GM23338 (cell line): Measurements from ENCODE around the gene LLGL2. TPM values are rescaled to one million over a fixed set of nuclear protein-coding genes. Genes with fewer than 3 reads are reported as not detected.

Experiments used
- ATAC-seq: fragments of 200-7000 bp; cut with Tn5 transposase; 3 replicates; pipeline ENCODE4 v1.9.1; 2020
- DNase-seq: peaks from one replicate; pipeline ENCODE4 v3.0.0-alpha.2; 2015; ENCODE audit warnings: low spot score
- H2AFZ ChIP-seq: fragments of 200-600 bp; sonication (generic); 2 replicates; pipeline ENCODE4 v1.8.0; 2016; ENCODE audit warnings: antibody characterized with exemption, mild to moderate bottlenecking, moderate library complexity
- H3F3A ChIP-seq: fragments of 200-600 bp; sonication (generic); replicated peaks from 2 replicates; pipeline ENCODE4 v1.8.0; 2017; ENCODE audit warnings: antibody characterized with exemption, mixed run types, low read depth
- H3K27ac ChIP-seq: fragments of 200-600 bp; sonication (generic); 2 replicates; pipeline ENCODE4 v1.6.1; 2016; ENCODE audit warnings: low read depth
- H3K27me3 ChIP-seq: fragments of 200-600 bp; sonication (generic); 2 replicates; pipeline ENCODE4 v1.8.0; 2016; ENCODE audit warnings: mild to moderate bottlenecking, mixed run types, moderate library complexity; ENCODE audit not compliant: insufficient read depth
- H3K36me3 ChIP-seq: fragments of 200-600 bp; sonication (generic); 2 replicates; pipeline ENCODE4 v1.8.0; 2016; ENCODE audit warnings: mild to moderate bottlenecking; ENCODE audit not compliant: insufficient read depth
- H3K4me1 ChIP-seq: fragments of 200-600 bp; sonication (generic); 2 replicates; pipeline ENCODE4 v1.8.0; 2016; ENCODE audit warnings: mild to moderate bottlenecking, moderate library complexity; ENCODE audit not compliant: insufficient read depth
- H3K4me2 ChIP-seq: fragments of 200-600 bp; sonication (generic); 2 replicates; pipeline ENCODE4 v1.7.1; 2017; ENCODE audit warnings: mixed run types
- H3K4me3 ChIP-seq: fragments of 200-600 bp; sonication (generic); 2 replicates; pipeline ENCODE4 v1.6.1; 2016; ENCODE audit warnings: mixed run types
- H3K79me2 ChIP-seq: fragments of 200-600 bp; sonication (generic); replicated peaks from 2 replicates; pipeline ENCODE4 v1.8.0; 2017; ENCODE audit warnings: mild to moderate bottlenecking; ENCODE audit not compliant: insufficient read depth
- H3K9me2 ChIP-seq: fragments of 200-600 bp; sonication (generic); 2 replicates; pipeline ENCODE4 v1.8.0; 2017; ENCODE audit not compliant: insufficient read depth
- H4K20me1 ChIP-seq: fragments of 200-600 bp; sonication (generic); replicated peaks from 2 replicates; pipeline ENCODE4 v1.8.0; 2017; ENCODE audit warnings: mild to moderate bottlenecking; ENCODE audit not compliant: insufficient read depth
- H3K27ac Mint-ChIP-seq: 2 replicates; pipeline ENCODE4 v1.8.0; 2020; ENCODE audit warnings: inconsistent platforms, mild to moderate bottlenecking, moderate library complexity, mixed read lengths
- H3K27me3 Mint-ChIP-seq: 3 replicates; pipeline ENCODE4 v1.8.0; 2022; ENCODE audit warnings: low read depth, mild to moderate bottlenecking, moderate library complexity, mixed read lengths, inconsistent platforms; ENCODE audit not compliant: insufficient read depth, poor library complexity
- H3K36me3 Mint-ChIP-seq: 3 replicates; pipeline ENCODE4 v1.8.0; 2021; ENCODE audit warnings: low read depth, mild to moderate bottlenecking, inconsistent platforms, moderate library complexity, mixed read lengths
- H3K4me1 Mint-ChIP-seq: 3 replicates; pipeline ENCODE4 v1.8.0; 2020; ENCODE audit warnings: mild to moderate bottlenecking, inconsistent platforms, mixed read lengths
- H3K4me3 Mint-ChIP-seq: 3 replicates; pipeline ENCODE4 v1.8.0; 2021; ENCODE audit warnings: moderate library complexity, mild to moderate bottlenecking, inconsistent platforms, mixed read lengths
- H3K9me3 Mint-ChIP-seq: 3 replicates; pipeline ENCODE4 v1.8.0; 2020; ENCODE audit warnings: moderate library complexity, mild to moderate bottlenecking, inconsistent platforms, mixed read lengths
- EZH2phosphoT487 ChIP-seq: fragments of 200-600 bp; sonication (generic); IDR thresholded peaks from one replicate; pipeline ENCODE4 v1.8.1; 2018; ENCODE audit warnings: antibody characterized with exemption; ENCODE audit not compliant: unreplicated experiment
- JUNB ChIP-seq: IDR thresholded peaks from one replicate; pipeline ENCODE4 v1.6.1; 2016; ENCODE audit warnings: antibody characterized with exemption; ENCODE audit not compliant: unreplicated experiment
- POLR2AphosphoS5 ChIP-seq: IDR thresholded peaks from 2 replicates; pipeline ENCODE4 v1.6.1; 2016; ENCODE audit warnings: antibody characterized with exemption, low read depth
- ZNF114 ChIP-seq: fragments of 250-450 bp; sonication (Bioruptor Pico); IDR thresholded peaks from 2 replicates; pipeline ENCODE4 v1.5.0; 2020; ENCODE audit warnings: mild to moderate bottlenecking, moderate library complexity
- ZNF331 ChIP-seq: fragments of 250-450 bp; sonication (Bioruptor Pico); IDR thresholded peaks from 2 replicates; pipeline ENCODE4 v1.5.0; 2020; ENCODE audit warnings: low read depth, mild to moderate bottlenecking, moderate library complexity
- polyA plus RNA-seq: library from polyadenylated mRNA; unstranded; fragments of >200 nt; fragmentation: Nextera tagmentation; extraction: Ambion mirVana; gene quantifications from 2 replicates; pipeline ENCODE4 v1.2.1, GENCODE V29; 2016
- total RNA-seq: library from RNA; depleted of rRNA; stranded (reverse); fragments of >200 nt; shearing (Covaris generic); gene quantifications from 2 replicates; pipeline ENCODE4 v1.2.3, GENCODE V29; 2014
- TF ChIP-seq, protein P1 (sequence below): fragments of 250-450 bp; sonication (Bioruptor Pico); IDR thresholded peaks from 2 replicates; pipeline ENCODE4 v1.5.0; 2020; ENCODE audit warnings: mild to moderate bottlenecking, moderate library complexity

Gene LLGL2
- total and polyA plus RNA-seq, 2 experiments from 2014 or later, result 62.5 to 78.5 TPM

DNA sequence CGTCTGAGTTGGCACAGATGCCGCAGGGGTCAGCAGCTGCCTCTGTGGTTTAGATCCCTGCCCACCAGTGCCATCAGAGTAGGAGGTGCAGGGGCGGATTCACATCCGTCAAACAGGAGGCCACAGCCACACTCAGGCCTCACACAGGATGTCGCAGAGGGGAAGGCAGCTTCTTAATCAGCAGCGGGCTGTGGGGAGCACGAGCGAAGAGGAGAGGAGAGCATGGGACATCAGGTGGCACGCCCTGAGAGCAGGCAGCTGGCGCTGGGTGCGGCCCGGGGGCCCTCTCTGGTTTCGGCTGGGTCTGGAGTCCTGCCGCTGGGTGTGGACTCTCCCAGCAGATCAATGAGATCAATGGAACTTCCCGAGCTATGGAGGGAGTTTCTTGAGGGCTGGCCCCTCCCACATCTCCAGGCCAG lies 9.6 kb downstream of the LLGL2 start (continued):
- TF ChIP-seq, protein P1, sequence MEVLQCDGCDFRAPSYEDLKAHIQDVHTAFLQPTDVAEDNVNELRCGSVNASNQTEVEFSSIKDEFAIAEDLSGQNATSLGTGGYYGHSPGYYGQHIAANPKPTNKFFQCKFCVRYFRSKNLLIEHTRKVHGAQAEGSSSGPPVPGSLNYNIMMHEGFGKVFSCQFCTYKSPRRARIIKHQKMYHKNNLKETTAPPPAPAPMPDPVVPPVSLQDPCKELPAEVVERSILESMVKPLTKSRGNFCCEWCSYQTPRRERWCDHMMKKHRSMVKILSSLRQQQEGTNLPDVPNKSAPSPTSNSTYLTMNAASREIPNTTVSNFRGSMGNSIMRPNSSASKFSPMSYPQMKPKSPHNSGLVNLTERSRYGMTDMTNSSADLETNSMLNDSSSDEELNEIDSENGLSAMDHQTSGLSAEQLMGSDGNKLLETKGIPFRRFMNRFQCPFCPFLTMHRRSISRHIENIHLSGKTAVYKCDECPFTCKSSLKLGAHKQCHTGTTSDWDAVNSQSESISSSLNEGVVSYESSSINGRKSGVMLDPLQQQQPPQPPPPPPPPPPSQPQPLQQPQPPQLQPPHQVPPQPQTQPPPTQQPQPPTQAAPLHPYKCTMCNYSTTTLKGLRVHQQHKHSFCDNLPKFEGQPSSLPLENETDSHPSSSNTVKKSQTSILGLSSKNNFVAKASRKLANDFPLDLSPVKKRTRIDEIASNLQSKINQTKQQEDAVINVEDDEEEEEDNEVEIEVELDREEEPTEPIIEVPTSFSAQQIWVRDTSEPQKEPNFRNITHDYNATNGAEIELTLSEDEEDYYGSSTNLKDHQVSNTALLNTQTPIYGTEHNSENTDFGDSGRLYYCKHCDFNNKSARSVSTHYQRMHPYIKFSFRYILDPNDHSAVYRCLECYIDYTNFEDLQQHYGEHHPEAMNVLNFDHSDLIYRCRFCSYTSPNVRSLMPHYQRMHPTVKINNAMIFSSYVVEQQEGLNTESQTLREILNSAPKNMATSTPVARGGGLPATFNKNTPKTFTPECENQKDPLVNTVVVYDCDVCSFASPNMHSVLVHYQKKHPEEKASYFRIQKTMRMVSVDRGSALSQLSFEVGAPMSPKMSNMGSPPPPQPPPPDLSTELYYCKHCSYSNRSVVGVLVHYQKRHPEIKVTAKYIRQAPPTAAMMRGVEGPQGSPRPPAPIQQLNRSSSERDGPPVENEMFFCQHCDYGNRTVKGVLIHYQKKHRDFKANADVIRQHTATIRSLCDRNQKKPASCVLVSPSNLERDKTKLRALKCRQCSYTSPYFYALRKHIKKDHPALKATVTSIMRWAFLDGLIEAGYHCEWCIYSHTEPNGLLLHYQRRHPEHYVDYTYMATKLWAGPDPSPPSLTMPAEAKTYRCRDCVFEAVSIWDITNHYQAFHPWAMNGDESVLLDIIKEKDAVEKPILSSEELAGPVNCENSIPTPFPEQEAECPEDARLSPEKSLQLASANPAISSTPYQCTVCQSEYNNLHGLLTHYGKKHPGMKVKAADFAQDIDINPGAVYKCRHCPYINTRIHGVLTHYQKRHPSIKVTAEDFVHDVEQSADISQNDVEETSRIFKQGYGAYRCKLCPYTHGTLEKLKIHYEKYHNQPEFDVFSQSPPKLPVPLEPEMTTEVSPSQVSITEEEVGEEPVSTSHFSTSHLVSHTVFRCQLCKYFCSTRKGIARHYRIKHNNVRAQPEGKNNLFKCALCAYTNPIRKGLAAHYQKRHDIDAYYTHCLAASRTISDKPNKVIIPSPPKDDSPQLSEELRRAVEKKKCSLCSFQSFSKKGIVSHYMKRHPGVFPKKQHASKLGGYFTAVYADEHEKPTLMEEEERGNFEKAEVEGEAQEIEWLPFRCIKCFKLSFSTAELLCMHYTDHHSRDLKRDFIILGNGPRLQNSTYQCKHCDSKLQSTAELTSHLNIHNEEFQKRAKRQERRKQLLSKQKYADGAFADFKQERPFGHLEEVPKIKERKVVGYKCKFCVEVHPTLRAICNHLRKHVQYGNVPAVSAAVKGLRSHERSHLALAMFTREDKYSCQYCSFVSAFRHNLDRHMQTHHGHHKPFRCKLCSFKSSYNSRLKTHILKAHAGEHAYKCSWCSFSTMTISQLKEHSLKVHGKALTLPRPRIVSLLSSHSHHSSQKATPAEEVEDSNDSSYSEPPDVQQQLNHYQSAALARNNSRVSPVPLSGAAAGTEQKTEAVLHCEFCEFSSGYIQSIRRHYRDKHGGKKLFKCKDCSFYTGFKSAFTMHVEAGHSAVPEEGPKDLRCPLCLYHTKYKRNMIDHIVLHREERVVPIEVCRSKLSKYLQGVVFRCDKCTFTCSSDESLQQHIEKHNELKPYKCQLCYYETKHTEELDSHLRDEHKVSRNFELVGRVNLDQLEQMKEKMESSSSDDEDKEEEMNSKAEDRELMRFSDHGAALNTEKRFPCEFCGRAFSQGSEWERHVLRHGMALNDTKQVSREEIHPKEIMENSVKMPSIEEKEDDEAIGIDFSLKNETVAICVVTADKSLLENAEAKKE (CRISPR knock-in tag), result no peak
- no peak for TF ChIP-seq EZH2phosphoT487
- no peak for TF ChIP-seq POLR2AphosphoS5
- TF ChIP-seq ZNF114, result no peak

DNA sequence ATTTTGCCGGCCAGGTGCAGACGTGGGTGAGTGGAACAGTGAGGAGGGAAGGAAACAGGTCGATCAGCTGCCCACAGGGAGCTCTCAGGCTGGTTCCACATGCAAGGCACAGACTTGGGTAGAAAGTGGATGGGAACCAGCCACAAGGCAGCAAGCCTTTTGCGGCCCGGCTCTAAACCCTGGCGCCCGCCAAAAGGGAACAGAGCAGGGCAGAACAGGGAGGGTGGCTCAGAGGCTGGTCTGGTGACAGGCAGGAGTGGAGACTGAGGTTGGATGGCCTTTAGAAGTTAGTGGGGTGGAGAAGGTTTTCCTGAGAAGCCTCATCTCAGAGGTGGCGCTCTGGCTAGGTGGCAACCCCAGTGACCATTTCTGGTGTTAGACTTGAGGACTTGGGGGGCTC lies 10.4 kb downstream of the LLGL2 start:
- no peaks in the 10 kb centered on the region for H3K79me2 ChIP-seq
- no peak overlapping the region for H3K4me3 ChIP-seq
- ATAC-seq, result no peak
- no peak overlapping the region for H2AFZ ChIP-seq
- H3K4me1 ChIP-seq, result no peaks in the 10 kb centered on the region
- no peak overlapping the region for H3K27ac ChIP-seq
- Mint-ChIP-seq H3K27me3 (peaks cover 6% of the 10 kb centered on the region), H3K4me3 (no peak overlapping the region), H3K9me3 (no peaks in the 10 kb centered on the region), H3K4me1 (peaks cover 13% of the 10 kb centered on the region), H3K27ac (peak overlapping the region; percentile 50; the same call in 1 of the 2 replicates), H3K36me3 (peaks cover 5% of the 10 kb centered on the region; the same call in 2 of the 3 replicates)
- TF ChIP-seq ZNF331 (CRISPR knock-in tag), result no peak
- H3K27me3 ChIP-seq, result no peaks in the 10 kb centered on the region
- no peaks in the 10 kb centered on the region for H3F3A ChIP-seq
- DNase-seq, result no peak
- no peaks in the 10 kb centered on the region for H3K9me2 ChIP-seq
- H3K36me3 ChIP-seq, result no peaks in the 10 kb centered on the region
- peaks cover under 1% of the 10 kb centered on the region for H4K20me1 ChIP-seq
- H3K4me2 ChIP-seq, result no peak overlapping the region

DNA sequence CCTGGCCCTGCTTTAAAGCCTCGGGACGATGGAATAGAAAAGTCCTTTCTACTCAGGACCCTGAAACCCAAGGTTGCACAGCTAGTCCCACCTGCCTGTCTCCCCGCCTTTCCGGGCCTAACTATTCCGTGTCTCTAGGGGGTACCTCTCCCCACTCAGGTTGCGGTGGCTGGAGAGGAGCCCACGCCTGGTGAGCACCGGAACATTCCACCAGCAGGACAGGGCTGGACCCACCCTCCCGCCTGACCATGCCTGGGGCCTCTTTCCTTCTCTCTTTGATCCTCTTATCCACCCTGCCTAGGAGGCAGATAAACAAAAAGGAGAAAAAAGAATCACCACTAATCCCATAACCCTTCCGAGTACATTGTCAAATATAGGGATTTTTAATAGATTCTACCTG lies 10.9 kb downstream of the LLGL2 start:
- TF ChIP-seq POLR2AphosphoS5 (no peak), JUNB (no peak)
- Mint-ChIP-seq H3K4me1 (peaks cover 8% of the 10 kb centered on the region), H3K9me3 (no peaks in the 10 kb centered on the region), H3K36me3 (peaks cover 5% of the 10 kb centered on the region; the same call in 2 of the 3 replicates), H3K27ac (no peak overlapping the region), H3K27me3 (peaks cover 3% of the 10 kb centered on the region), H3K4me3 (no peak overlapping the region)
- Histone ChIP-seq H3K4me2 (no peak overlapping the region), H3K79me2 (no peaks in the 10 kb centered on the region), H3K27me3 (no peaks in the 10 kb centered on the region), H3K4me3 (no peak overlapping the region), H3F3A (no peaks in the 10 kb centered on the region), H2AFZ (no peak overlapping the region), H3K4me1 (no peaks in the 10 kb centered on the region), H3K36me3 (no peaks in the 10 kb centered on the region), H3K27ac (no peak overlapping the region), H3K9me2 (no peaks in the 10 kb centered on the region), H4K20me1 (no peaks in the 10 kb centered on the region; the same call in 1 of the 2 replicates)
- no peak for ATAC-seq
- DNase-seq, result no peak
